Kidney (tissue), 14 donors: ENCODE results near the gene GPR183. TPM values are rescaled to one million over a fixed set of nuclear protein-coding genes. Genes with fewer than 3 reads are reported as not detected.
"Not testable (repeated sequence)": the region's sequence is repeated elsewhere in the genome, so short reads cannot be mapped to it uniquely, and the experiment has no call there.

Experiments
- DNase-seq, 5 donors: peaks; one replicate each; pipeline ENCODE4 v3.0.0-alpha.2; 2013 to 2020
- FAIRE-seq: peaks from 2 replicates; lab custom pipeline; 2012; peaks lifted over from hg19 to GRCh38; lab: Jason Lieb, UNC
- H3K27ac ChIP-seq, 2 donors: one replicate each; pipeline ENCODE4 v1.7.0; 2013; ENCODE audit warnings: low read depth in 2 of 2, low read length in 2 of 2, inconsistent platforms in 1 of 2
- H3K27me3 ChIP-seq: one replicate; pipeline ENCODE4 v1.7.1; 2013; ENCODE audit warnings: low read length, inconsistent platforms; ENCODE audit not compliant: control insufficient read depth, insufficient read depth
- H3K36me3 ChIP-seq, 3 donors: one replicate each; pipeline versions ENCODE4 v1.7.0 to v1.7.1; 2013; ENCODE audit warnings: low read length in 3 of 3, control low read depth in 1 of 3, inconsistent platforms in 1 of 3; ENCODE audit not compliant: insufficient read depth in 3 of 3, control insufficient read depth in 2 of 3
- H3K4me1 ChIP-seq, 3 donors: one replicate each; pipeline versions ENCODE4 v1.7.0 to v1.7.1; 2013; ENCODE audit warnings: low read length in 3 of 3, inconsistent platforms in 1 of 3, low read depth in 1 of 3; ENCODE audit not compliant: control insufficient read depth in 2 of 3, insufficient read depth in 2 of 3
- H3K4me3 ChIP-seq, 3 donors: one replicate each; pipeline versions ENCODE4 v1.7.0 to v1.8.1; 2013; ENCODE audit warnings: low read length in 3 of 3, control low read depth in 1 of 3, inconsistent platforms in 1 of 3
- H3K9ac ChIP-seq, 3 donors: one replicate each; pipeline versions ENCODE4 v1.7.0 to v1.7.1; 2013; ENCODE audit warnings: low read length in 3 of 3, control low read depth in 1 of 3, inconsistent platforms in 1 of 3
- H3K9me3 ChIP-seq, 3 donors: one replicate each; pipeline versions ENCODE4 v1.7.0 to v1.7.1; 2013; ENCODE audit warnings: low read length in 3 of 3, control low read depth in 1 of 3, inconsistent platforms in 1 of 3; ENCODE audit not compliant: control insufficient read depth in 2 of 3, insufficient read depth in 1 of 3
- CTCF ChIP-seq: IDR thresholded peaks from 3 replicates; pipeline ENCODE4 v1.5.1; 2012; ENCODE audit warnings: mild to moderate bottlenecking, moderate library complexity, borderline replicate concordance; ENCODE audit not compliant: insufficient read depth; ENCODE audit errors: extremely low read depth
- intact Hi-C: fragments of 100-400 bp; cut with DNase I; formaldehyde crosslinking; loops from one replicate; pipeline ENCODE4 v1.11.1; 2022
- microRNA-seq: library from miRNA; unstranded; fragments of <30 nt; microRNA quantifications from one replicate; pipeline ENCODE4 v1.2.0, GENCODE V29; 2020
- polyA plus RNA-seq: library from polyadenylated mRNA; stranded (reverse); fragments of 350-450 nt; fragmentation: Illumina TruSeq; extraction: RNeasy Lipid Tissue Mini Kit (QIAGEN cat#74804); gene quantifications from one replicate; pipeline ENCODE4 v1.2.3, GENCODE V29; 2014; ENCODE audit warnings: low read depth, low replicate concordance; ENCODE audit not compliant: insufficient read depth
- total RNA-seq: library from RNA; stranded (reverse); fragmentation: NEBNext Ultra II Directional; extraction: Animal tissue kit (Norgen Biotek cat#: 25700); gene quantifications from one replicate; pipeline ENCODE4 v1.2.1, GENCODE V29; 2021
- donor health status: control.
- donor health status: control.
- donor health status: control.
- donor health status: control.
- donor health status: control.
- donor health status: DM: yes; HTN: yes; CAD: no.
- donor health status: Normal renal cell carcinoma (clear cell type).

GPR183 gene
- total and polyA plus RNA-seq, 2 donors from 2014 or later: 1.7 to 11.8 TPM

- no peak overlapping the region for H3K27ac ChIP-seq
- H3K9me3 ChIP-seq: no peaks in the 10 kb centered on the region
- intact Hi-C loops: no loop called here
- FAIRE-seq (no peak), DNase-seq (no peak)
- H3K27me3 ChIP-seq: no peaks in the 10 kb centered on the region
- H3K36me3 ChIP-seq: peaks cover 0 to 10% (median 0%) of the 10 kb centered on the region in 3 donors
- H3K4me3 ChIP-seq: no peak overlapping the region
- H3K4me1 ChIP-seq: no peaks in the 10 kb centered on the region
- TF ChIP-seq CTCF: no peak
- no peak overlapping the region for H3K9ac ChIP-seq
These were observed 56.0 kb downstream of the GPR183 start for GRCh38 chr13:99250982-99251825.

DNA sequence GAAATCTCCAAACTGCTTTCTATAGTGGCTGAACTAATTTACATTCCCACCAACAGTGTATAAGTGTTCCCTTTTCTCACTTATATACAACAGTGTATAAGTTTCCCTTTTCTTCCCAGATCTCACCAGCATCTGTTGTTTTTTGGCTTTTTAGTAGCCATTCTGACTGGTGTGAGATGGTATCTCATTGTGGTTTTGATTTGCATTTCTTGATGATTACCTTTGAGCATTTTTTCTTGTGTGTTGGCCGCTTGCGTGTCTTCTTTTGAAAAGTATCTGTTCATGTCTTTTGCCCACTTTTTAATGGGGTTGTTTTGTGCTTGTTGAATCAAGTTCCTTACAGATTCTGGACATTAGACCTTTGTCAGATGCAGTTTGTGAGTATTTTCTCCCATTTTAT lies 57.6 kb downstream of the GPR183 start:
- H3K27me3 ChIP-seq, H3K4me1 ChIP-seq, H3K9ac ChIP-seq, H3K9me3 ChIP-seq, intact Hi-C loops, H3K27ac ChIP-seq, FAIRE-seq, H3K36me3 ChIP-seq, H3K4me3 ChIP-seq, DNase-seq: not testable (repeated sequence)

- intact Hi-C loops: not testable (repeated sequence)
These were observed 58.0 kb downstream of the GPR183 start for GRCh38 chr13:99249178-99249577.

DNA sequence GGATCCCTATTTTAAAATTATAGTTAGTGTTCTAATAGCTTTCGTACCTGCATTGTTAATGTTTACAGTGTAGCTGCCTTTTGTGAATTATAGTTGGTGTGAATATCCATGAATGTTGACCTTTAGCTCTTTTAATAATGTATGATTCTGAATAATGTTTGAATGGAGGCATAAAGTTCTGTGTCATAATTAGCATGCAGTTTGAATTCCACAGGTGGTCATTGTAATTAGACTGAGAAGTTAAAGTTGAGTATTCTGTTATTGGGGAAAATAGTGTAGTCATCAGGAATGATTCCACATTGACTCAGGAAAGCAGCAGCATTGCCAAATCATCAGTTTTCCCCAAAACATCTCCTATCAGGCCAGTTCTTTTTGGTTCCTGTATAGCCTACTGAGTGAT lies 61.1 kb downstream of the GPR183 start:
- H3K27me3 ChIP-seq: no peaks in the 10 kb centered on the region
- no peak overlapping the region for H3K4me3 ChIP-seq
- no peak overlapping the region for H3K27ac ChIP-seq
- H3K4me1 ChIP-seq: no peaks in the 10 kb centered on the region
- H3K36me3 ChIP-seq: no peaks in the 10 kb centered on the region
- H3K9ac ChIP-seq: no peak overlapping the region
- no peak for FAIRE-seq
- DNase-seq: no peak
- no peaks in the 10 kb centered on the region for H3K9me3 ChIP-seq
- TF ChIP-seq CTCF: no peak
- intact Hi-C loops: no loop called here

More at GRCh38 chr13:99249178-99249577, 58.0 kb downstream of the GPR183 start:
- not testable (repeated sequence) for H3K27ac ChIP-seq, H3K27me3 ChIP-seq, H3K36me3 ChIP-seq, H3K4me1 ChIP-seq, H3K4me3 ChIP-seq, DNase-seq, H3K9me3 ChIP-seq, H3K9ac ChIP-seq, FAIRE-seq

Small RNA genes lying within 50 kb of the gene (microRNA-seq; reads per million reads assigned to microRNA genes)
- not detected for gene MIR623

Other genes starting within 250 kb of the GPR183 start
- 61.8 TPM for gene UBAC2, start 106.5 kb downstream of the GPR183 start, total RNA-seq
- gene UBAC2, start 106.5 kb downstream of the GPR183 start, polyA plus RNA-seq: 77.5 TPM
- 0.88 TPM for gene GPR18, start 49.0 kb downstream of the GPR183 start, total RNA-seq
- gene GPR18, start 49.0 kb downstream of the GPR183 start, polyA plus RNA-seq: not detected
- gene TM9SF2, start 194.1 kb upstream of the GPR183 start, total RNA-seq: 144 TPM
- gene TM9SF2, start 194.1 kb upstream of the GPR183 start, polyA plus RNA-seq: 88.3 TPM